ENCODE results near the gene KCNMB1. TPM values are rescaled to one million over a fixed set of nuclear protein-coding genes. Genes with fewer than 3 reads are reported as not detected.

The KCNMB1 gene
- total RNA-seq, 2 donors from 2014 or later = 0.09 TPM; not detected in 1

- no peaks in the 10 kb centered on the region for H3K9me3 Mint-ChIP-seq
- Histone ChIP-seq H3K27ac (ENCODE audit: low read depth, low read length) (no peak overlapping the region), H3K4me3 (ENCODE audit: low read length) (no peak overlapping the region), H3K27me3 (ENCODE audit: control insufficient read depth, insufficient read depth, low read length, poor library complexity, severe bottlenecking) (no peaks in the 10 kb centered on the region), H3K9me3 (ENCODE audit: control insufficient read depth, low read length) (no peaks in the 10 kb centered on the region), H3K4me1 (ENCODE audit: control insufficient read depth, insufficient read depth, low read length) (peaks cover 14% of the 10 kb centered on the region), H3K9ac (ENCODE audit: extremely low read depth, low read length, poor library complexity, severe bottlenecking) (no peak overlapping the region), H3K36me3 (ENCODE audit: control insufficient read depth, insufficient read depth, low read length) (no peaks in the 10 kb centered on the region)
- 74 to 96% methylated on average over 2 to 3 of the region's 3 CpGs for WGBS, 2 experiments (ENCODE audit: insufficient coverage in 1 of 2, insufficient read length in 1 of 2)
- no peak for TF ChIP-seq CTCF (conservative IDR thresholded peaks at IDR 0.05)
- no peak overlapping the region for H3K4me3 Mint-ChIP-seq
- H3K27ac Mint-ChIP-seq = no peak overlapping the region
- no peaks in the 10 kb centered on the region for H3K27me3 Mint-ChIP-seq (ENCODE audit: insufficient read depth)
- peaks cover 31% of the 10 kb centered on the region for H3K4me1 Mint-ChIP-seq
- H3K36me3 Mint-ChIP-seq (ENCODE audit: low read depth) = no peaks in the 10 kb centered on the region
- DNase-seq = no peak
Observed at GRCh38 chr5:170329524-170329923, 59.6 kb downstream of the KCNMB1 start.

- DNase-seq = no peak
- H3K9ac ChIP-seq (ENCODE audit: extremely low read depth, low read length, poor library complexity, severe bottlenecking) = no peak overlapping the region
- Mint-ChIP-seq H3K4me3 (no peak overlapping the region), H3K27me3 (ENCODE audit: insufficient read depth) (no peaks in the 10 kb centered on the region), H3K36me3 (ENCODE audit: low read depth) (no peaks in the 10 kb centered on the region), H3K27ac (no peak overlapping the region), H3K9me3 (no peaks in the 10 kb centered on the region), H3K4me1 (peaks cover 19% of the 10 kb centered on the region)
- no peak overlapping the region for H3K4me3 ChIP-seq (ENCODE audit: low read length)
- WGBS, 2 experiments (ENCODE audit: insufficient coverage in 1 of 2, insufficient read length in 1 of 2) = 67 to 79% methylated on average over 2 of the region's 2 CpGs
- no peaks in the 10 kb centered on the region for H3K9me3 ChIP-seq (ENCODE audit: control insufficient read depth, low read length)
- H3K4me1 ChIP-seq (ENCODE audit: control insufficient read depth, insufficient read depth, low read length) = peaks cover 3% of the 10 kb centered on the region
- H3K36me3 ChIP-seq (ENCODE audit: control insufficient read depth, insufficient read depth, low read length) = no peaks in the 10 kb centered on the region
- H3K27me3 ChIP-seq (ENCODE audit: control insufficient read depth, insufficient read depth, low read length, poor library complexity, severe bottlenecking) = no peaks in the 10 kb centered on the region
- TF ChIP-seq CTCF (conservative IDR thresholded peaks at IDR 0.05) = no peak
- H3K27ac ChIP-seq (ENCODE audit: low read depth, low read length) = no peak overlapping the region
Observed at GRCh38 chr5:170327829-170328228, 61.3 kb downstream of the KCNMB1 start.

GRCh38 chr5:170327168-170327567 is 62.0 kb downstream of the KCNMB1 start:
- no peaks in the 10 kb centered on the region for H3K36me3 ChIP-seq (ENCODE audit: control insufficient read depth, insufficient read depth, low read length)
- Mint-ChIP-seq H3K9me3 (no peaks in the 10 kb centered on the region), H3K4me1 (peaks cover 12% of the 10 kb centered on the region), H3K27ac (no peak overlapping the region), H3K27me3 (ENCODE audit: insufficient read depth) (no peaks in the 10 kb centered on the region), H3K4me3 (no peak overlapping the region), H3K36me3 (ENCODE audit: low read depth) (no peaks in the 10 kb centered on the region)
- WGBS, 2 experiments (ENCODE audit: insufficient coverage in 1 of 2, insufficient read length in 1 of 2) = 94 to 100% methylated on average over 1 to 4 of the region's 4 CpGs
- no peak overlapping the region for H3K4me3 ChIP-seq (ENCODE audit: low read length)
- DNase-seq = no peak
- H3K9ac ChIP-seq (ENCODE audit: extremely low read depth, low read length, poor library complexity, severe bottlenecking) = no peak overlapping the region
- H3K4me1 ChIP-seq (ENCODE audit: control insufficient read depth, insufficient read depth, low read length) = no peaks in the 10 kb centered on the region
- no peaks in the 10 kb centered on the region for H3K27me3 ChIP-seq (ENCODE audit: control insufficient read depth, insufficient read depth, low read length, poor library complexity, severe bottlenecking)
- TF ChIP-seq CTCF (conservative IDR thresholded peaks at IDR 0.05) = no peak
- H3K27ac ChIP-seq (ENCODE audit: low read depth, low read length) = no peak overlapping the region
- no peaks in the 10 kb centered on the region for H3K9me3 ChIP-seq (ENCODE audit: control insufficient read depth, low read length)

Other genes starting within 250 kb of the KCNMB1 start
- under 1 TPM in 1 of 2 donors, not detected in 1; 0.95 TPM for gene C5orf58, start 156.4 kb downstream of the KCNMB1 start, total RNA-seq
- gene LCP2, start 91.6 kb downstream of the KCNMB1 start, total RNA-seq = under 1 TPM in 1 of 2 donors, not detected in 1; 0.11 TPM
- gene KCNIP1, start 114.7 kb upstream of the KCNMB1 start, total RNA-seq = not detected